Mesenteric fat pad (tissue), 1 donor: Measurements from ENCODE around the gene DNAJC1. TPM values are rescaled to one million over a fixed set of nuclear protein-coding genes. Genes with fewer than 3 reads are reported as not detected.
"Not testable (repeated sequence)": the region's sequence is repeated elsewhere in the genome, so short reads cannot be mapped to it uniquely, and the experiment has no call there.

Experiments used
- DNase-seq: peaks from one replicate; pipeline ENCODE4 v3.0.0-alpha.2; 2020; ENCODE audit warnings: low spot score
- total RNA-seq: library from RNA; stranded (reverse); fragmentation: NEBNext Ultra II Directional; extraction: Animal tissue kit (Norgen Biotek cat#: 25700); gene quantifications from one replicate; pipeline ENCODE4 v1.2.1, GENCODE V29; 2021
- donor health status: DM: yes; HTN: yes; CAD: no.

DNAJC1 gene
- total RNA-seq, 1 donor from 2014 or later: 28.2 TPM

DNA sequence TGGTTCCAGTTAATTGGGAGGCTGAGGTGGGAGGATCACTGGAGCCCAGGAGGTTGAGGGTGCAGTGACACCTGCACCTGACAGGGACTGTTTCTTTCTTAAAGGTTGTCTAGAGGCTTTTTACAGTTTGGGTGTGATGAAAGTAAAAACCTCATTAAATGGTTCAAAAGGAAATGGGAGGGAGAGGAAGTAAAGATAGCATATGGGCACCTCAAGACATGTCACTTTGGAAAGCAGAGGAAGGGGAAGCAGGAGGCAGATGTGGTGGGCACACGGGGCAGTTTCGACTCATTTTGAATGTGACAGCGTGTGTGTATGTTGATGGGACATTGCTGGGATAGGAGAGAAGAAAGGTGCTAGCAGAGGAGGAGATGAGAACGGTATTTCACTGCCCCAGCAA, 266.4 kb downstream of the DNAJC1 start:
- no peak for DNase-seq

DNA sequence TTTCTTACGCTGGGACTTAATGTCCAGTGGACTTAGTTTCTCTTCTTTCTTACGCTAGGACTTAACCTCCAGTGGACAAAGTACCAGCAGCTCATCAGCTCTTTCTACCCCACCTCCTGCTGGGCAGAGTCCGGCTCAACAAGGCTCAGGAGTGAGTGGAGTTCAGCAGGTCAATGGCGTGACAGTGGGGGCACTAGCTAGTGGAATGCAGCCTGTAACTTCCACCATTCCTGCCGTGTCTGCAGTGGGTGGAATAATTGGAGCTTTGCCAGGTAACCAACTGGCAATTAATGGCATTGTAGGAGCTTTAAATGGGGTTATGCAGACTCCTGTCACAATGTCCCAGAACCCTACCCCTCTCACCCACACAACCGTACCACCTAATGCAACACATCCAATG, 269.8 kb downstream of the DNAJC1 start:
- DNase-seq: no peak

DNA sequence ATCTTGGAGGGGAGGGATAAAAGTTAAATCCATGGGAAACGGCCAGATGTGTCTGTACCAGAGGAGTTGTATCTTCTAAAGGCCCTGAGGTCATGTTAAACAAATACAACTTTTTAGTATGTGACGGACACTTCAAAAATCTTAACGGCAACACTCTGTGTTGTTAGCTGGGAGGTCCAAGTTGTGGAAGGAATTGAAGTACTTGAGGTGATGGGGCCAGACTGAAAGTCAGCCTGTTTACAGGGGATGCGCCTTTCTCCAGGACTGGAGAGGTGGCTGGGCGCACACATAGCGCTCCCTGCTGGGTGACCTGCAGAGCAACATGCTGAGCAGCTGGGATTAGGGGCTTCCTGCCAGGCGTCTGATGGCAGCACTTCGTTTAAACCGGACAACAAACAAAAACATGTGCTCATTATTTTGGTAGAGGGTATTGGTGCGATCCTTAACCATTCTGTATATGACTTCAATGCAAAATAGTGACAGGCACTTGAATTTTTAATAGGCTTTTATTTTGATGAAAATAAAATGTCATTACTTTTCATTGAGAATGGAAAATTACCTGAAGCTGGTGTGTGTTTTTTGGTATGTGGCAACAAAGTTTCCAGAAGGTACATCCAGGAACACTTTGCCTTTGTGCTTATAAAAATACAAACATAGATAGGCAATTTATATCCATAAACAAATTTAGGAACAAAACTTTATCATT, 271.3 kb downstream of the DNAJC1 start:
- peak; percentile 79 for DNase-seq

DNA sequence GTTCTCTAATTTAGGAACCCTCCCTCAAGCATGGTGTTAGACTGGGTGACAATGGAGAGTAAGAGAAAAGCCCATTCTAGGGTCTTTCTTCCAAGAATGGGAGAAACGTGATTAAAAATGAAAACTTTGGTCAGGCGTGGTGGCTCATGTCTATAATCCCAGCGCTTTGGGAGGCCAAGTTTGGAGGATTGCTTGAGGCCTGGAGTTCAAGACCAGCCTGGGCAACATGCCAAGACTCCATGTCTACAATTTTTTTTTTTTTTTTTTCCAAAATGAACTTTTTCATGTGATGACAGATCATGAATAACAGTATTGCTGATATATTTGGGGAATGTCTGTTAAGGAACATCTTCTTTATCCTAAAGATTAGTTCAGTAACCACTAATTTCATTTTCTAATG, 274.9 kb downstream of the DNAJC1 start:
- no peak for DNase-seq

DNA sequence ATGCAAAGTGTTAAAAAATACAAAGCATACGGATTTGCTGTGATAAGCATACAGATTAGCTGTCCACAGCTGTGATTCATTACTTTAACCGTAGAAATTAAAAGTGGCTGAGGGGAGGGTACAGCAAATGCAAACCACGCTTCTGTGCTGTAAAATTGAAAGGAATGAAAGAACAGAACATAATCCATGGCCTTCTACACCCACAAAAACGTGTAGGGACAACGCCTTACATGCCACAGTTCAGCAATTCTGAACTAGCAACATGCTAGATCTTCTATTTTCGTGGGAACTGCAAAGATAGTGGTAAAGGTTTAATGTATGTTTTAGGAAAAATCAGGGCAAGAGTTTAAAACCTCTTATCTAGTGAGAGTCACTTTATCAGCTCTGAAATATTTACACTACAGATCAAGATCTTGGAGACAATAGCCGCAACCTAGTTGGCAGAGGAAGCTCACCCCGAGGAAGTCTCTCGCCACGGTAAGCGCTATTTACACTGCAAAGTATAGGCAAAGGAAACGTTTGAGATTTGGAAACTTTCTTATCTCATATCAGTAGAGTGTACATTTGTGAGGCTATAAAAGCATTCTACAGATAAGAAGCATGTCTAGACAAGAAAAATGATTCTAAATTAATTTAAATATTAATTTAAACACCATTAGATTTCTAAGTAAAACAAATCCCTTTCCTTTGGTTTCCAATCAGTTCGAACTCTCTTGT, 275.9 kb downstream of the DNAJC1 start:
- DNase-seq: no peak

DNA sequence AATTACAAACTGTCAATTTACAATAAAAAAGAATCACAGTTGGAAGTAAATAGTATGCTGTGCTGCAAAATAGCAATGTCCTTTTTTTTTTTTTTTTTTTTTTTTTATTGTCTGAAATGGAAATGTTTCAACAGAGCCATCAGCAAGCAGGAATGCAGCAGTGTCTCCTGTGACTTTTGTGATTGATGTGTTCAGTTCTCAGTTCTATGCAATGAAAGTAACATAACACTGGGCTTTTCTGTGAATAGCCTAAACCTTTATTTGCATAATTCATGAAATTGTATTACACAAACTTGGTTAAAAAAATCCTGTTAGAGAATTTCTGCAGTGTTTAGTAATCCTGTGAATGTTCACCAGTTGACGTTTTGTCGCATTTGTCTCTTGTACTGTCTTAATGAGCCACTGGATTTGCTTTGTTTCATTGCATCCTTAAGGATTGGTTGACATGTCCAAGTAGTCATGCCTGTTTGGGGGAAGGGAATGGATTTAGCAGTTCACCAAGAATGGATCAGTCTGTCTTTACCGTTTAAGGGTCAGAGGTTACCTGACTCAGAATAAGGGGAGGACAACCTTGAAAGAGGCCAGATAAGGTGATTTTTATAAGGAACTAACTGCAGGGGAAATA, 276.8 kb downstream of the DNAJC1 start:
- DNase-seq: no peak

DNA sequence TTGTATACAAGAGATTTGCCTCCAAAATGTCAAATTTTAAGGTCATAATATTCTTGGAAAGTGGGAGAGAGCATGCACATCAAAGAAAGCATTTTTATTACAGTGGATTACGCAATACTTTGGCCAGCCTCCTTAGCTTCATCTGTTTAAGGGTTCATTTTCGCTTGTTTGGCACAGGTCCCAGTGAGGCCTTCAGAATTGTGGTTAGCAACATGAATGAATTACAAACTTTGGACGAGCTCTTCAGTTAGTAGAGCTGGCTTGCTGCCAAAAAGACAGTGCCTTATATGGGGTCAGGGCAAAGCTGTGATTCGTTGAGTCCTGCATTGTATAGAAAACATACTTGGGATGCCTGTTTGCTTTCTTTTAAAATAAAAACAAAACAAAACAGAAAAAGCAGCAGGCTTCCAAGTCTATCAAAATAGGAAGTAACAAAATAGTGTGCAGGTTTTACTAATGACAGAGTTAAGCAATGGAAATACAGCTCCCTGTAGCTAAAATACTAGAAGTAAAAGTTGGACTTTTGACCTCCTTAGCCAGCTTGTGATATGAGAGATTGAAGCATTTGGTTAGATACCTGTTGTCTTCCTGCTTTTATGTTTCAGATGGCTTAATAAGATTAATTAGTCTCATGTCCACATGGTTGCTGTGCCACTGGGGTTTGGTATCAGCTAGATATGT, 278.7 kb downstream of the DNAJC1 start:
- no peak for DNase-seq

DNA sequence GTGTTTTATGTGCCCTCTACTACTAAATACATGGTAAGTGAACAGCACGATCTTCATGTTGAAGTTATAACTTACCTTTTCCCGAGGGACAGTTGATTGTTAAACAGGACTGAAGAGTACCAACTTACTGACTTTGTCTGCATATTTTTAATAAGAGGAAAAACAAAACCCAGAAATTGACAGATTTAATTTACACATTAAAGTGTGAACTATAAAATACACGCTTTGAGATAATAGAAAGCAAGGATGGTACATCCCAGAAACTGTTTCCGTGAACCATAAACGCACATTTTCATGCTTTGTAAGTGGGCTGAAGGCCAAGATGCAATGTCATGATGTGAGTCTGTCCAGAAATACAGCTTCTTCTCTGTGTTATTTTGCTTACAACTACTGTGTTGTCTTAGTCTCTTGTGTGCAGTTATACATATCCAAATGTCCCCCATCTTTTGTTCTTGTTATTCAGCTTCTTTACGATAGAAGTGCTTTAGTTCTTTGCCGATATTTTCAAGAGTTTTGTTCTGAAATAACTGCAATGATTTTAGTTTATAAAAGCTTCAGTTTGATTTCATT, 279.4 kb downstream of the DNAJC1 start:
- no peak for DNase-seq

DNA sequence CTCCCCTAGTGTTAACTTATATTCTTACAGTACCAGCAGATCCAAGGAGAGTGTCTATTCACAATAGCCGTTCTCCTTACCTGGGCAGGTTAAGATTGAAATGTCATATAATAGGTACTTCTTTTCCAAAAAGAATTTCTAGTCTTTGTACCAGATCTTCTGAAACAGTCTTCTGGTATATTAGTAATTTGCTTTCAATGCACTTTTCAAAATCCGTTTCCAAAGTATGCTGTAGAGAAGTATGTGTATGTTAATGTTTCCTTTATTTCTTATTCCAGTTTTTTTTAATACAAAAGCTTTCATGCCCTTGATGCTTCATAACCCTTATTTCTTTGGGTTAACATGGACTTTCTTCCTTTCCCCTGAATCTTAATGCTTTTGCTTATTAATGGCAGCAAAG, 281.3 kb downstream of the DNAJC1 start:
- no peak for DNase-seq

DNA sequence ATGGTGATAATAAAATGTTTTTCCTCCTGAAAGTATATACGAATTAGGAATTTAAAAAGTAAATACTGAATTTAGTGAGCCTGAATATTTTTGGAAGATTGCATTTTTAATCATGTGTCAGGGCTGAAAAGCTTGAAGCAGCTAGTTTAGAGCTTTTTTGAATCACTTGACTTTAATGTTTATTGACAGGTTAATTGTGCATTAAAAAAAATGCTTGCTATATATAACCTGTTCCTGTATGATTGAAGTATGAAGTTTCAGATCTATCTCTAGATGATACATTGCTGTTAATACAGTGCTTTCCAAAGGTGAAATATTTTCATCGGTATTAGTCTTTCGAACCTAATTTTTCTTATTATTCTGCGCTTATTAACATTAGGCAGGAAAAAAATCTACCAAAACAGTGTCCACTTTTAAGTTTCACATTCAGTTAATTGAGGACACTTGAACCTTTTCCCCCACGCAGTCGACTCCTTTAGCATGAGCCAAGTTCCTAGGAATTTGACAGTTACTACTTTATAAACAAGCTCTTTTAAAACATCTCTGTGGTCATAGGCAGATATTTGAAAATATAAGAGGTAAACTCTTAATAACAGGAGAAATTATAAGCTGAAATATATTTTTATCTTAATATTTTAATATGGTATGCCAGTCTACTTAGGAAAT, 282.4 kb downstream of the DNAJC1 start:
- no peak for DNase-seq

DNA sequence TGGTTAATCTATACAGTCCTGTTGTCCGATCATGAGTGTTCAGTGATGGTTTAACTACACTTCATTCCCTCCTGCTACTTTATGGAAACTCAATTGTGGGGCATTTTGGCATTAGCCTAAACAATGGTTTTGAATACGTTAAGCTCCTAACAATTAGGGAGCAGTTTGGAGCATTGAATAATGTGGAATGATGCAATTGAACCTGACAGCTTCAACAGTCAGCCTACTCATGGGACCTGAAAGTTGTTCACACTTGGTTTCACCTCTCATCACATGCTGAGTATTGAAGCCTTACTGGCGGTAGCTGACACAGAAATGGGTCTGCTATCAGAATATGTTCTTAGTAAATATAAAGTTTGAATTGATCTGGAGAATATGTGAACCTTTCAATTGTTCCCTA, 283.4 kb downstream of the DNAJC1 start:
- no peak for DNase-seq

DNA sequence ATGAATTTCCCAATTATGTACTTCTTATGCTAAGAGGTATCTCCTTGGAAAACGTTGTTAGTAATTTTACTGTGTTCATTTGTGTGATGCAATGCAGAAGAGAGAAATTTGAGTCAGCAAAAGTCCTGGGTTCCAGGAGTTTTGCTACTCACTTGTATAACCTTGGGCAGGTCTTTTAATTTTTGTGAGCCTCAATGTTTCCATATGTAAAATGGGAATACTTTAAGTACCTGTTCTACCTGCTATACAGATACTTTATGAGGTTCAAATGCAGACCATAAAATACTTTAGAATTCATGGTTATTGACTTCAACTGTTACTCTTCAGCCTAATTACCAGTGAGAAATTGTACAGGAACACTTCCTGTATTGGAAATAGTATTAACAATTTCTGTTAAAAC, 284.0 kb downstream of the DNAJC1 start:
- no peak for DNase-seq

DNA sequence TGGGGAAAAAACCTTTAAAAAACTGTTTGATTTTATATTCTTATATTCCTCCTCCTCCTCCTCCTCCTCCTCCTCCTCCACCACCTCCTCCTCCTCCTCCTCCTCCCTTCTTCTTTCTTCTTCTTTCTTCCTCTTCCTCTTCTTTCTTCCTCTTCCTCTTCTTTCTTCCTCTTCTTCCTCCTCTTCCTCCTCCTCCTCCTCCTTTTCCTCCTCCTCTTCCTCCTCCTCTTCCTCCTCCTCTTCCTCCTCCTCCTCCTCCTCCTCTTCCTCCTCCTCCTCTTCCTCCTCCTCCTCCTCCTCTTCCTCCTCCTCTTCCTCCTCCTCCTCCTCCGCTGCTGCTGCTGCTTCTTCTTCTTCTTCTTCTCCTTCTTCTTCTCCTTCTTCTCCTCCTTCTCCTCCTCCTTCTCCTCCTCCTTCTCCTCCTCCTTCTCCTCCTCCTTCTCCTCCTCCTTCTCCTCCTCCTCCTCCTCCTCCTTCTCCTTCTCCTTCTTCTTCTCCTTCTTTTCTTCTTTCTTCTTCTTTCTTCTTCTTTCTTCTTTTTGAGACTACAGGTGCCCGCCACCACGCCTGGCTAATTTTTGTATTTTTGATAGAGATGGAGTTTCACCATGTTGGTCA, 286.0 kb downstream of the DNAJC1 start:
- not testable (repeated sequence) for DNase-seq

DNA sequence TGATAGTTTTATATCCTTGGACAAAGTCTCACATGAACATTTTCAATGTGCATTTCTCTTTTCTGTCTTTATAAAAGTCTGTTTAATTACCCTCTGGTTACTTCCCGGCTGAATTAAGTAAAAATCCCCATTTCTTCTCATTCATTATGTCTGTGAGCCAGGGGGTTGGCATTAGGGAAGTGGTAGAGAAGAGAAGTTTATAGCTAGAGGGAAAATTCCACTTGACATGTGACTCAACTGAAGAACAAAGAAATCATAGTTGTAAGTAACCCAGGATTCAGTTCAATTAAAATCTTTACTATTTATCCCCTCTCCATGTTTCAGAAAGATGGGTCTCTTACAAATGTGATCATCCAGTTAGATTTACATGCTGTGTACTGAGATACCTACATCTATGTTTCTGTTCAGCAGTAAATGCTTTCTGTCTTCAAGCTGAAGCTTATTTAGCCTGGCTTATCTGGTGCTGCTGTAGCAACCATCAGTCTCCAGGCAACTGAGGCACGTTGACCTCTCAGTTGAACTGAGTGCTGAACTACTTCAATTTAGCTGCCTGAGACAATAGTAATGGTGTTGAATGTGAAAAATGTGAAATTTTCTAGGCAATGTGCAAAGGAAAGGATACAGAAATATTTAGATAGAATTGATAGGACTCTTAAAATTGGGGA, 287.9 kb downstream of the DNAJC1 start:
- DNase-seq: no peak

DNA sequence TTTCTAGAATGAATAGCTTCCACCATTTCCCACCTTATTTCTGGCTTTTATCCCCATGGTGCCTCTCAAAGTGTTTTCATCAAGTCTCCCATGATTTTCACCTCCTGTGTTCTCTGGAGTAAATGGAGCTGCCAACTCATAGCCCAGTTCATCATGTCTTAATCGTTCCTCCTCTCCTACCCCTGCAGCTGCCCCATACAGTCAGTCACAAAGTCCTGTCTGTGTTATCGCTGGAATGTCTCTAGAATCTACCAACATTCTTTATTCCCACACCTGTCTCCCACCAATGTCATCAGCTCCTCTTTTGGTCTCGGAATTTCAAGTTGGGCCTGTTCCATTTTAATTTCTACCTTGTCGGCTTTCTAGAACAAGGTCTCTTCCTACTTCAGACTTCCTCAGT, 290.6 kb downstream of the DNAJC1 start:
- DNase-seq: no peak

DNA sequence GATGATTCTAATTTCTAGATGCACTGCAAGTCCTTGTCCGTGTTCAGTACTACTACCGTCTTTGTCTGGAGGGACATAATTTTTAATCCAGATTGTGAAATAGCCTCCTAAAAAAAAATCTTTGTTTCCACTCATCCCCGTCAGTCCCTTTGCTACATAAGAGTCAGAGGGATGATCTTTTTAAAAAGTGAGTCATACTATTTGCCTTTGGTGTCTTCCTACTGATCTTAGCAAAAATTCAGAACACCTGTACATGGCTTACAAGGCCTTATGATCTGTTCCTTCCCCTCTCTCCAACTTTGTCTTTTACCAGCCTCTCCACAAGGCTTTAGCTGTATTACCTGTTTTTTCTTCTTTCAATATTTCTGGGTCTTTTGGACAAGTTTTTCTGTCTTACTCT, 296.0 kb downstream of the DNAJC1 start:
- no peak for DNase-seq
